Ishikawa (cell line): ENCODE measurements around the gene MLLT10.

Source experiments
- REST ChIP-seq: IDR thresholded peaks from 2 replicates; pipeline ENCODE4 v1.6.1; 2012; ENCODE audit warnings: low read depth, mild to moderate bottlenecking
- TAF1 ChIP-seq: IDR thresholded peaks from 2 replicates; pipeline ENCODE4 v1.6.1; 2012; ENCODE audit warnings: low read depth, mild to moderate bottlenecking

GRCh38 chr10:21509341-21510240 lies 24.4 kb upstream of the MLLT10 start:
- TF ChIP-seq TAF1: no peak
- TF ChIP-seq REST: no peak
